ENCODE data around the gene GSTA4. TPM values are rescaled to one million over a fixed set of nuclear protein-coding genes. Genes with fewer than 3 reads are reported as not detected.

Gene GSTA4
- total RNA-seq, 1 experiment from 2014 or later = 3.9 TPM

DNA sequence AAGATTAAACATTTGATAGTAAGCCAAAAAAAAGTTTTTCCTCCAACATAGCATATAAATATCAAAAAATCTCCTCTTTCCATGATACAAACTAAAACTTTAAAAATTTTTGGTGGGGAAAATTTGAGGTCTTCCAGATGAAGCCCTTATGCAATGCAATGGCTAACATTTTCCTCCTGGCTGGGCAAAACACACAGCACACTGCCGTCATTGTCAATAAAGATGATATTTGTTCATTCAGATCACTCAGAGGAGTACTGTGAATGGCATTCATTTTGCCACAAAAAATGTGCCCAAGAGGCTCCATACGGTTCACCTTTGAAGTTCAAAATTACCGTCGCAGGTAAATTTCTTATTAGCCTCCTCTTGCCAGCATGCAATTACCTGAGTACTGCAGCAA is 36.2 kb upstream of the GSTA4 start:
- ATAC-seq (no peak), DNase-seq (ENCODE audit: low read depth, low spot score) (no peak)
- H3K4me1 ChIP-seq (ENCODE audit: control insufficient read depth, insufficient read depth, low read length) = no peaks in the 10 kb centered on the region
- TF ChIP-seq POLR2AphosphoS5 (IDR thresholded peaks at IDR 0.05; ENCODE audit: low read depth, low read length) = no peak
- TF ChIP-seq TCF7L2 (IDR thresholded peaks at IDR 0.05; ENCODE audit: low read depth, low read length) = no peak
- TF ChIP-seq, protein P1, sequence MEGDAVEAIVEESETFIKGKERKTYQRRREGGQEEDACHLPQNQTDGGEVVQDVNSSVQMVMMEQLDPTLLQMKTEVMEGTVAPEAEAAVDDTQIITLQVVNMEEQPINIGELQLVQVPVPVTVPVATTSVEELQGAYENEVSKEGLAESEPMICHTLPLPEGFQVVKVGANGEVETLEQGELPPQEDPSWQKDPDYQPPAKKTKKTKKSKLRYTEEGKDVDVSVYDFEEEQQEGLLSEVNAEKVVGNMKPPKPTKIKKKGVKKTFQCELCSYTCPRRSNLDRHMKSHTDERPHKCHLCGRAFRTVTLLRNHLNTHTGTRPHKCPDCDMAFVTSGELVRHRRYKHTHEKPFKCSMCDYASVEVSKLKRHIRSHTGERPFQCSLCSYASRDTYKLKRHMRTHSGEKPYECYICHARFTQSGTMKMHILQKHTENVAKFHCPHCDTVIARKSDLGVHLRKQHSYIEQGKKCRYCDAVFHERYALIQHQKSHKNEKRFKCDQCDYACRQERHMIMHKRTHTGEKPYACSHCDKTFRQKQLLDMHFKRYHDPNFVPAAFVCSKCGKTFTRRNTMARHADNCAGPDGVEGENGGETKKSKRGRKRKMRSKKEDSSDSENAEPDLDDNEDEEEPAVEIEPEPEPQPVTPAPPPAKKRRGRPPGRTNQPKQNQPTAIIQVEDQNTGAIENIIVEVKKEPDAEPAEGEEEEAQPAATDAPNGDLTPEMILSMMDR (IDR thresholded peaks at IDR 0.05) = no peak
- TF ChIP-seq SIN3A (IDR thresholded peaks at IDR 0.05; ENCODE audit: borderline replicate concordance, insufficient read depth, low read depth, low read length) = no peak
- TF ChIP-seq, protein P2, sequence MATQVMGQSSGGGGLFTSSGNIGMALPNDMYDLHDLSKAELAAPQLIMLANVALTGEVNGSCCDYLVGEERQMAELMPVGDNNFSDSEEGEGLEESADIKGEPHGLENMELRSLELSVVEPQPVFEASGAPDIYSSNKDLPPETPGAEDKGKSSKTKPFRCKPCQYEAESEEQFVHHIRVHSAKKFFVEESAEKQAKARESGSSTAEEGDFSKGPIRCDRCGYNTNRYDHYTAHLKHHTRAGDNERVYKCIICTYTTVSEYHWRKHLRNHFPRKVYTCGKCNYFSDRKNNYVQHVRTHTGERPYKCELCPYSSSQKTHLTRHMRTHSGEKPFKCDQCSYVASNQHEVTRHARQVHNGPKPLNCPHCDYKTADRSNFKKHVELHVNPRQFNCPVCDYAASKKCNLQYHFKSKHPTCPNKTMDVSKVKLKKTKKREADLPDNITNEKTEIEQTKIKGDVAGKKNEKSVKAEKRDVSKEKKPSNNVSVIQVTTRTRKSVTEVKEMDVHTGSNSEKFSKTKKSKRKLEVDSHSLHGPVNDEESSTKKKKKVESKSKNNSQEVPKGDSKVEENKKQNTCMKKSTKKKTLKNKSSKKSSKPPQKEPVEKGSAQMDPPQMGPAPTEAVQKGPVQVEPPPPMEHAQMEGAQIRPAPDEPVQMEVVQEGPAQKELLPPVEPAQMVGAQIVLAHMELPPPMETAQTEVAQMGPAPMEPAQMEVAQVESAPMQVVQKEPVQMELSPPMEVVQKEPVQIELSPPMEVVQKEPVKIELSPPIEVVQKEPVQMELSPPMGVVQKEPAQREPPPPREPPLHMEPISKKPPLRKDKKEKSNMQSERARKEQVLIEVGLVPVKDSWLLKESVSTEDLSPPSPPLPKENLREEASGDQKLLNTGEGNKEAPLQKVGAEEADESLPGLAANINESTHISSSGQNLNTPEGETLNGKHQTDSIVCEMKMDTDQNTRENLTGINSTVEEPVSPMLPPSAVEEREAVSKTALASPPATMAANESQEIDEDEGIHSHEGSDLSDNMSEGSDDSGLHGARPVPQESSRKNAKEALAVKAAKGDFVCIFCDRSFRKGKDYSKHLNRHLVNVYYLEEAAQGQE (IDR thresholded peaks at IDR 0.05; ENCODE audit: insufficient read depth in 1 of 2, low read depth in 2 of 2, low read length in 1 of 2) = no peak
- no peak overlapping the region for H3K27ac ChIP-seq (ENCODE audit: low read length)
- no peaks in the 10 kb centered on the region for H3K9me3 ChIP-seq (ENCODE audit: control insufficient read depth, insufficient read depth, low read depth, low read length)
- H3K27me3 ChIP-seq (ENCODE audit: control insufficient read depth, insufficient read depth, low read length) = no peaks in the 10 kb centered on the region
- BruUV-seq (replicated peaks) = no TSS peak
- no peak overlapping the region for H3K4me3 ChIP-seq (ENCODE audit: low read depth in 2 of 2, low read length in 2 of 2)
- ChIA-PET CTCF (no interaction called here), POLR2A (no interaction called here)
- H3K36me3 ChIP-seq (ENCODE audit: control insufficient read depth, insufficient read depth, low read length) = no peaks in the 10 kb centered on the region
- intact Hi-C loops (cut with micrococcal nuclease; ENCODE audit: unreplicated experiment) (no loop called here), in situ Hi-C loops (cut with HindIII; ENCODE audit: low pct_unique_long_range_greater_than_20kb, low sequenced_read_pairs) (no loop called here)

DNA sequence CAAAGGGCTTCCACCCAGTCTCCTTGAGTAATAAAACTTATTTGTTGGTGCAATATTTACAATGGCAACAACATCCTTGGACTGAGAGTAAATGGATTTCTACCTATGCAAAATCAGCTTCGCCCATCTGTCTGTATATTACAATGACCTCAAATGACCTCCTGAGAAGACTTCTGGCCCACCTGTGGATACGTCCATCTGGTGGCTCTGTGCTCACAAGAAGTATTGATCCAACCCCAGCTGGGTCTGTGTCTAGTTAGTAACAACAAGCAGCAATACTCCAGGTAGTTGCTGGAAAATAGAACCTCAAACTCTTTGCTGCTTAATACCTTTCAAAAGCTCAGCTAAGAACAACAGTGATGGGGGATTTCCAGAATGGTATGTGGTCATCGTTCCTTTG is 34.7 kb upstream of the GSTA4 start:
- intact Hi-C loops (cut with micrococcal nuclease; ENCODE audit: unreplicated experiment) = no loop called here
- no peaks in the 10 kb centered on the region for H3K9me3 ChIP-seq (ENCODE audit: control insufficient read depth, insufficient read depth, low read depth, low read length)
- no peak overlapping the region for H3K4me3 ChIP-seq (ENCODE audit: low read depth in 2 of 2, low read length in 2 of 2)
- TF ChIP-seq SIN3A (IDR thresholded peaks at IDR 0.05; ENCODE audit: borderline replicate concordance, insufficient read depth, low read depth, low read length) = no peak
- H3K27ac ChIP-seq (ENCODE audit: low read length) = no peak overlapping the region
- CTCF ChIA-PET = no interaction called here
- BruUV-seq (replicated peaks) = no TSS peak
- in situ Hi-C loops (cut with HindIII; ENCODE audit: low pct_unique_long_range_greater_than_20kb, low sequenced_read_pairs) = no loop called here
- no peaks in the 10 kb centered on the region for H3K4me1 ChIP-seq (ENCODE audit: control insufficient read depth, insufficient read depth, low read length)
- no peaks in the 10 kb centered on the region for H3K27me3 ChIP-seq (ENCODE audit: control insufficient read depth, insufficient read depth, low read length)
- POLR2A ChIA-PET = no interaction called here
- H3K36me3 ChIP-seq (ENCODE audit: control insufficient read depth, insufficient read depth, low read length) = no peaks in the 10 kb centered on the region
- ATAC-seq = no peak
- DNase-seq (ENCODE audit: low read depth, low spot score) = no peak

DNA sequence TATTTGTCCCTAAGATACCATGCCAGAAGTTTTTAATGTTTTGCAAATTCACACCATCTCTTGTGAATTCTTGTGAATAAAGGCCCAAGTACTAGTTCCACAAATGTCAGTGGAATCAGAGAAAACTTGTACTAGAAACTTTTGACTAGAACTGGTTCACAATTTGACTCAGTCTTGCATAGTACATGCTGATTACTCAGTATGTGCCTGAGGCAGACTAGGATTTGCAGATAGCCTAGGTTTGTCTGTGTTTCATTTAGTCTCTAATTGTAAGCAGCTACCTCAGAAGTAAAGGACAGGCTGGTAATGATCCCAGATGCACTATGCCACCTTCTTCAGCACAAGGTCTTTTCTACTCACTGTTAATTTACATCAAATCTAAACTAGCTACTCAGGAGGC is 34.2 kb upstream of the GSTA4 start:
- DNase-seq (ENCODE audit: low read depth, low spot score) (no peak), ATAC-seq (no peak)
- intact Hi-C loops (cut with micrococcal nuclease; ENCODE audit: unreplicated experiment) (no loop called here), in situ Hi-C loops (cut with HindIII; ENCODE audit: low pct_unique_long_range_greater_than_20kb, low sequenced_read_pairs) (no loop called here)
- no peaks in the 10 kb centered on the region for H3K4me1 ChIP-seq (ENCODE audit: control insufficient read depth, insufficient read depth, low read length)
- H3K36me3 ChIP-seq (ENCODE audit: control insufficient read depth, insufficient read depth, low read length) = no peaks in the 10 kb centered on the region
- no peaks in the 10 kb centered on the region for H3K27me3 ChIP-seq (ENCODE audit: control insufficient read depth, insufficient read depth, low read length)
- no peaks in the 10 kb centered on the region for H3K9me3 ChIP-seq (ENCODE audit: control insufficient read depth, insufficient read depth, low read depth, low read length)
- ChIA-PET POLR2A (no interaction called here), CTCF (no interaction called here)
- H3K27ac ChIP-seq (ENCODE audit: low read length) = no peak overlapping the region
- TF ChIP-seq POLR2AphosphoS5 (IDR thresholded peaks at IDR 0.05; ENCODE audit: low read depth, low read length) (no peak), SIN3A (IDR thresholded peaks at IDR 0.05; ENCODE audit: borderline replicate concordance, insufficient read depth, low read depth, low read length) (no peak)
- TF ChIP-seq, protein P1 (IDR thresholded peaks at IDR 0.05) = no peak
- TF ChIP-seq, protein P2 (IDR thresholded peaks at IDR 0.05; ENCODE audit: insufficient read depth in 1 of 2, low read depth in 2 of 2, low read length in 1 of 2) = no peak
- no TSS peak for BruUV-seq (replicated peaks)
- no peak overlapping the region for H3K4me3 ChIP-seq (ENCODE audit: low read depth in 2 of 2, low read length in 2 of 2)

Measured in Panc1 (cell line).